ENCODE measurements around the gene VSTM2L. TPM values are rescaled to one million over a fixed set of nuclear protein-coding genes. Genes with fewer than 3 reads are reported as not detected.

VSTM2L gene
- total RNA-seq, 2 donors from 2014 or later: 1.4 to 2.9 TPM

DNA sequence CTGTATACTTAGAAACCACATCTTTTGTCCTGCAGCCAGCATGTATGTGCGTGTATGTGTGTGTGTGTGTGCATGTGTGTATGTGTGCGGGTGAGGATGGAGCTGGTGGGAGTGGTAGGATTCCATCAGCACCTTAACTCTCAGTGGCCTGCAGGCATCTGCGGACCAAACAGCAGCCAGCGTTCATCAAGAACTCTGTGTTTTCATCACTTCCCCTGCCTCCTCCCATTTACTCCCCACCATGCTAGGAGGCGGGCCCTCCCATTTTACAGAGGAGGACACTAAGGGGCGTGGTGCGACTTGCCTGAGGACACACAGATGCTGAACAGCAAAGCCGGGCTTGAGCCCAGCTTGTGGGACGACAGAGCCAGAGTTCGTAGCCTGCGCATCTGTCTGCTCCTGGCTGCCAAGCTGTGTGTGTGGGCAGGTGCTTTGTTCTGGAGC, 8.9 kb downstream of the VSTM2L start:
- Histone ChIP-seq H3K27ac (ENCODE audit: low read depth, low read length) (peak overlapping the region; percentile 36), H3K9ac (ENCODE audit: extremely low read depth, low read length, poor library complexity, severe bottlenecking) (no peak overlapping the region)

GRCh38 chr20:37912874-37913273, 9.9 kb downstream of the VSTM2L start:
- no peak overlapping the region for H3K9ac ChIP-seq (ENCODE audit: extremely low read depth, low read length, poor library complexity, severe bottlenecking)
- H3K4me3 ChIP-seq (ENCODE audit: low read length): no peak overlapping the region
- H3K27me3 Mint-ChIP-seq (ENCODE audit: insufficient read depth): peaks cover 41% of the 10 kb centered on the region
- H3K9me3 ChIP-seq (ENCODE audit: control insufficient read depth, low read length): no peaks in the 10 kb centered on the region
- H3K27me3 ChIP-seq (ENCODE audit: control insufficient read depth, insufficient read depth, low read length, poor library complexity, severe bottlenecking): peaks cover 17% of the 10 kb centered on the region
- H3K4me3 Mint-ChIP-seq: no peak overlapping the region
- H3K4me1 ChIP-seq (ENCODE audit: control insufficient read depth, insufficient read depth, low read length): peaks cover 5% of the 10 kb centered on the region
- H3K4me1 Mint-ChIP-seq: peaks cover 33% of the 10 kb centered on the region
- WGBS, 2 experiments (ENCODE audit: insufficient coverage in 1 of 2, insufficient read length in 1 of 2): 87 to 88% methylated on average over 2 to 6 of the region's 6 CpGs
- H3K36me3 Mint-ChIP-seq (ENCODE audit: low read depth): no peaks in the 10 kb centered on the region
- TF ChIP-seq, protein P1, sequence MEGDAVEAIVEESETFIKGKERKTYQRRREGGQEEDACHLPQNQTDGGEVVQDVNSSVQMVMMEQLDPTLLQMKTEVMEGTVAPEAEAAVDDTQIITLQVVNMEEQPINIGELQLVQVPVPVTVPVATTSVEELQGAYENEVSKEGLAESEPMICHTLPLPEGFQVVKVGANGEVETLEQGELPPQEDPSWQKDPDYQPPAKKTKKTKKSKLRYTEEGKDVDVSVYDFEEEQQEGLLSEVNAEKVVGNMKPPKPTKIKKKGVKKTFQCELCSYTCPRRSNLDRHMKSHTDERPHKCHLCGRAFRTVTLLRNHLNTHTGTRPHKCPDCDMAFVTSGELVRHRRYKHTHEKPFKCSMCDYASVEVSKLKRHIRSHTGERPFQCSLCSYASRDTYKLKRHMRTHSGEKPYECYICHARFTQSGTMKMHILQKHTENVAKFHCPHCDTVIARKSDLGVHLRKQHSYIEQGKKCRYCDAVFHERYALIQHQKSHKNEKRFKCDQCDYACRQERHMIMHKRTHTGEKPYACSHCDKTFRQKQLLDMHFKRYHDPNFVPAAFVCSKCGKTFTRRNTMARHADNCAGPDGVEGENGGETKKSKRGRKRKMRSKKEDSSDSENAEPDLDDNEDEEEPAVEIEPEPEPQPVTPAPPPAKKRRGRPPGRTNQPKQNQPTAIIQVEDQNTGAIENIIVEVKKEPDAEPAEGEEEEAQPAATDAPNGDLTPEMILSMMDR (conservative IDR thresholded peaks at IDR 0.05): no peak
- H3K27ac Mint-ChIP-seq: no peak overlapping the region
- H3K9me3 Mint-ChIP-seq: no peaks in the 10 kb centered on the region
- DNase-seq: no peak
- H3K27ac ChIP-seq (ENCODE audit: low read depth, low read length): no peak overlapping the region
- no peaks in the 10 kb centered on the region for H3K36me3 ChIP-seq (ENCODE audit: control insufficient read depth, insufficient read depth, low read length)

More for the DNA sequence above, 8.9 kb downstream of the VSTM2L start:
- Mint-ChIP-seq H3K27ac (no peak overlapping the region), H3K27me3 (ENCODE audit: insufficient read depth) (peaks cover 38% of the 10 kb centered on the region), H3K4me3 (no peak overlapping the region), H3K4me1 (peaks cover 30% of the 10 kb centered on the region), H3K36me3 (ENCODE audit: low read depth) (no peaks in the 10 kb centered on the region), H3K9me3 (no peaks in the 10 kb centered on the region)
- Histone ChIP-seq H3K4me1 (ENCODE audit: control insufficient read depth, insufficient read depth, low read length) (peaks cover 5% of the 10 kb centered on the region), H3K9me3 (ENCODE audit: control insufficient read depth, low read length) (no peaks in the 10 kb centered on the region), H3K27me3 (ENCODE audit: control insufficient read depth, insufficient read depth, low read length, poor library complexity, severe bottlenecking) (peaks cover 17% of the 10 kb centered on the region), H3K36me3 (ENCODE audit: control insufficient read depth, insufficient read depth, low read length) (no peaks in the 10 kb centered on the region), H3K4me3 (ENCODE audit: low read length) (no peak overlapping the region)
- 14 to 38% methylated on average over 5 to 11 of the region's 11 CpGs for WGBS, 2 experiments (ENCODE audit: insufficient coverage in 1 of 2, insufficient read length in 1 of 2)
- peak; percentile 89 for DNase-seq
- TF ChIP-seq, protein P1 (conservative IDR thresholded peaks at IDR 0.05): no peak

DNA sequence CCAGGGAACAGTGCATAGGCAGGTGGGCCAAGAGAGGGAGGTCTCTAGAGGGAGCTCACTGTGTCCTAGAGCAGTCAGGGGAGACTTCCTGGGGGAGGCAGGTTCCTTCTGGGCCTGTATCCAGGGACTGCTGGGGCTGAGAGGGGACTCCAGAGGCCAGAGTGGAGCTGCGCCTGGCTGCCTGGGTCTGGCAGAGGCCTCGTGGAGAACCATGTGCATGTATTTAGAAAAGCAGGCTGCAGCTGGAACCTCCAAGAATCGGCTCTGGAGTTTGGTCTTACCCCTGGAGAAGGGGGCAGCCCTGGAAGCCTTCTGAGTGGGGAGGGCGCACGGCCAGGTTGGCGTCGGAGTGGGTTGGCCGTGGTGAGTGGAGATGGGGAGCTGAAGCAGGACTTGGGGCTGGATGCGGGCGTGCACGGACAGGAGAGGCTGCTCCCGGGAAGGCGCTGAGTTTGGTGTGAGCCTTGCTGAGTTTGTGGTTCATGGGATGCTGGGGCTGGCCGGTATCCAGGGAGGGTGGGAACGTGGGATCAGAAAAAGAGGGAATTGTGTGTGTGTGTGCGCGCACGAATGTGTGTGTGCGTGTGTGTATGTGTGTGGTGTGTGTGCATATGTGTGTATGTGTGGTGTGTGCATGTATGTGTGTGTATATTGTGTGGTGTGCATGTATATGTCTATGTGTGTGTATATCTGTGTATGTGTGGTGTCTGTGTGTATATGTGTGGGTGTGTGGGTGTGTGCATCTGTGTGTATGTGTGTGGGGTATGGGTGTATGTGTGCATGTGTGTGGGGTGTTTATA, 10.8 kb downstream of the VSTM2L start:
- no peak overlapping the region for H3K27ac Mint-ChIP-seq
- Histone ChIP-seq H3K9ac (ENCODE audit: extremely low read depth, low read length, poor library complexity, severe bottlenecking) (no peak overlapping the region), H3K4me1 (ENCODE audit: control insufficient read depth, insufficient read depth, low read length) (peaks cover 5% of the 10 kb centered on the region), H3K27ac (ENCODE audit: low read depth, low read length) (peak overlapping the region; percentile 32), H3K36me3 (ENCODE audit: control insufficient read depth, insufficient read depth, low read length) (no peaks in the 10 kb centered on the region), H3K9me3 (ENCODE audit: control insufficient read depth, low read length) (no peaks in the 10 kb centered on the region), H3K4me3 (ENCODE audit: low read length) (no peak overlapping the region), H3K27me3 (ENCODE audit: control insufficient read depth, insufficient read depth, low read length, poor library complexity, severe bottlenecking) (peaks cover 17% of the 10 kb centered on the region)
- H3K9me3 Mint-ChIP-seq: no peaks in the 10 kb centered on the region
- no peak overlapping the region for H3K4me3 Mint-ChIP-seq
- WGBS, 2 experiments (ENCODE audit: insufficient coverage in 1 of 2, insufficient read length in 1 of 2): 87 to 89% methylated on average over 9 to 19 of the region's 19 CpGs
- peaks cover 38% of the 10 kb centered on the region for H3K27me3 Mint-ChIP-seq (ENCODE audit: insufficient read depth)
- DNase-seq: peak; percentile 64
- TF ChIP-seq, protein P1 (conservative IDR thresholded peaks at IDR 0.05): no peak
- peaks cover 34% of the 10 kb centered on the region for H3K4me1 Mint-ChIP-seq
- H3K36me3 Mint-ChIP-seq (ENCODE audit: low read depth): no peaks in the 10 kb centered on the region
